ENCODE results near the gene ARHGAP30. TPM values are rescaled to one million over a fixed set of nuclear protein-coding genes. Genes with fewer than 3 reads are reported as not detected.

ARHGAP30 gene
- total and polyA plus RNA-seq, 2 of the 8 experiments (the other 6 are each of a cell fraction or from before 2014, with no cell fraction given) = 0.27 to 0.39 TPM

GRCh38 chr1:161020509-161021164 is 49.1 kb downstream of the ARHGAP30 start, which contains the start of gene F11R (continued):
- TF ChIP-seq POLR2AphosphoS5 (IDR thresholded peaks at IDR 0.05; ENCODE audit: low read depth, low read length) (peak; percentile 59), TAF1 (IDR thresholded peaks at IDR 0.05; ENCODE audit: low read depth, low read length) (peak; percentile 79)

All from H1 (cell line).